Measurements from ENCODE around the gene ATP6V1F. TPM values are rescaled to one million over a fixed set of nuclear protein-coding genes. Genes with fewer than 3 reads are reported as not detected.

Gene ATP6V1F
- total RNA-seq, 3 donors from 2014 or later (not counting 1 experiment from before 2014, with no cell fraction given): 82.9 to 98.0 (median 94.3) TPM

GRCh38 chr7:128839751-128840177 lies 22.9 kb upstream of the ATP6V1F start:
- H3K9me3 Mint-ChIP-seq: no peaks in the 10 kb centered on the region
- peaks cover 3% of the 10 kb centered on the region for H3K4me1 ChIP-seq (ENCODE audit: control insufficient read depth, insufficient read depth, low read length)
- no peaks in the 10 kb centered on the region for H3K36me3 Mint-ChIP-seq
- DNase-seq (no peak), ATAC-seq (no peak)
- H3K36me3 ChIP-seq (ENCODE audit: control insufficient read depth, insufficient read depth, low read length): no peaks in the 10 kb centered on the region
- WGBS (ENCODE audit: insufficient coverage): 88% methylated on average over 12 of the region's 13 CpGs
- intact Hi-C loops (cut with micrococcal nuclease): loop anchor here (5.0 kb wide), 1 partner anchor 43 kb away; no protein-coding TSS in a partner anchor
- H3K4me3 ChIP-seq (ENCODE audit: low read length): no peak overlapping the region
- TF ChIP-seq, protein P1, sequence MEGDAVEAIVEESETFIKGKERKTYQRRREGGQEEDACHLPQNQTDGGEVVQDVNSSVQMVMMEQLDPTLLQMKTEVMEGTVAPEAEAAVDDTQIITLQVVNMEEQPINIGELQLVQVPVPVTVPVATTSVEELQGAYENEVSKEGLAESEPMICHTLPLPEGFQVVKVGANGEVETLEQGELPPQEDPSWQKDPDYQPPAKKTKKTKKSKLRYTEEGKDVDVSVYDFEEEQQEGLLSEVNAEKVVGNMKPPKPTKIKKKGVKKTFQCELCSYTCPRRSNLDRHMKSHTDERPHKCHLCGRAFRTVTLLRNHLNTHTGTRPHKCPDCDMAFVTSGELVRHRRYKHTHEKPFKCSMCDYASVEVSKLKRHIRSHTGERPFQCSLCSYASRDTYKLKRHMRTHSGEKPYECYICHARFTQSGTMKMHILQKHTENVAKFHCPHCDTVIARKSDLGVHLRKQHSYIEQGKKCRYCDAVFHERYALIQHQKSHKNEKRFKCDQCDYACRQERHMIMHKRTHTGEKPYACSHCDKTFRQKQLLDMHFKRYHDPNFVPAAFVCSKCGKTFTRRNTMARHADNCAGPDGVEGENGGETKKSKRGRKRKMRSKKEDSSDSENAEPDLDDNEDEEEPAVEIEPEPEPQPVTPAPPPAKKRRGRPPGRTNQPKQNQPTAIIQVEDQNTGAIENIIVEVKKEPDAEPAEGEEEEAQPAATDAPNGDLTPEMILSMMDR (IDR thresholded peaks at IDR 0.05): no peak
- no peak overlapping the region for H3K27ac Mint-ChIP-seq
- H3K9me3 ChIP-seq (ENCODE audit: control insufficient read depth, insufficient read depth, low read length): no peaks in the 10 kb centered on the region
- H3K4me1 Mint-ChIP-seq: no peaks in the 10 kb centered on the region
- no peaks in the 10 kb centered on the region for H3K27me3 Mint-ChIP-seq (ENCODE audit: low read depth in 2 of 2)
- H3K27me3 ChIP-seq (ENCODE audit: control insufficient read depth, insufficient read depth, low read length): no peaks in the 10 kb centered on the region
- H3K27ac ChIP-seq (ENCODE audit: low read length): no peak overlapping the region
- H3K4me3 Mint-ChIP-seq: no peak overlapping the region

- no peaks in the 10 kb centered on the region for H3K4me1 Mint-ChIP-seq
- no peaks in the 10 kb centered on the region for H3K36me3 ChIP-seq (ENCODE audit: control insufficient read depth, insufficient read depth, low read length)
- intact Hi-C loops (cut with micrococcal nuclease): loop anchor here (5.0 kb wide), 1 partner anchor 42 kb away; no protein-coding TSS in a partner anchor
- H3K4me3 ChIP-seq (ENCODE audit: low read length): no peak overlapping the region
- DNase-seq (no peak), ATAC-seq (no peak)
- H3K9me3 ChIP-seq (ENCODE audit: control insufficient read depth, insufficient read depth, low read length): no peaks in the 10 kb centered on the region
- H3K9me3 Mint-ChIP-seq: no peaks in the 10 kb centered on the region
- H3K27me3 ChIP-seq (ENCODE audit: control insufficient read depth, insufficient read depth, low read length): no peaks in the 10 kb centered on the region
- no peaks in the 10 kb centered on the region for H3K27me3 Mint-ChIP-seq (ENCODE audit: low read depth in 2 of 2)
- no peak overlapping the region for H3K27ac Mint-ChIP-seq
- H3K36me3 Mint-ChIP-seq: no peaks in the 10 kb centered on the region
- TF ChIP-seq, protein P1 (IDR thresholded peaks at IDR 0.05): no peak
- WGBS (ENCODE audit: insufficient coverage): 92% methylated on average over 23 of the region's 23 CpGs
- no peak overlapping the region for H3K27ac ChIP-seq (ENCODE audit: low read length)
- no peak overlapping the region for H3K4me3 Mint-ChIP-seq
- peaks cover 3% of the 10 kb centered on the region for H3K4me1 ChIP-seq (ENCODE audit: control insufficient read depth, insufficient read depth, low read length)
These were observed 22.1 kb upstream of the ATP6V1F start for GRCh38 chr7:128840326-128841170.

DNA sequence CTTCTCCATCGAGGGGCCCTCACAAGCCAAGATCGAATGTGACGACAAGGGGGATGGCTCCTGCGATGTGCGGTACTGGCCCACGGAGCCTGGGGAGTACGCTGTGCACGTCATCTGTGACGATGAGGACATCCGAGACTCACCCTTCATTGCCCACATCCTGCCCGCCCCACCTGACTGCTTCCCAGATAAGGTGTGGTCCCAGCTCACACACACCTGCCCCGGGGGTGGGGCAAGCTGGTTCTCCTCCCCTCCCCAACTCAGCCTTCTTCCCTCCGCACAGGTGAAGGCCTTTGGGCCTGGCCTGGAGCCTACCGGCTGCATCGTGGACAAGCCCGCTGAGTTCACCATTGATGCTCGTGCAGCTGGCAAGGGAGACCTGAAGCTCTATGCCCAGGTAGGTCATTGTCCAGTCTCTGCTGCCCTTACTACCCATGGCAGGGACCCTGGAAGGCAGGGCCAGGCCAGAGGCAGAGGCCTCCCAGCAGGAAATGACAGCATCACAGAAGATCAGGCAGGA lies 21.4 kb upstream of the ATP6V1F start:
- Histone ChIP-seq H3K27me3 (ENCODE audit: control insufficient read depth, insufficient read depth, low read length) (no peaks in the 10 kb centered on the region), H3K4me3 (ENCODE audit: low read length) (no peak overlapping the region), H3K9me3 (ENCODE audit: control insufficient read depth, insufficient read depth, low read length) (no peaks in the 10 kb centered on the region), H3K4me1 (ENCODE audit: control insufficient read depth, insufficient read depth, low read length) (peaks cover 3% of the 10 kb centered on the region), H3K36me3 (ENCODE audit: control insufficient read depth, insufficient read depth, low read length) (no peaks in the 10 kb centered on the region), H3K27ac (ENCODE audit: low read length) (no peak overlapping the region)
- ATAC-seq: no peak
- Mint-ChIP-seq H3K4me3 (no peak overlapping the region), H3K27ac (no peak overlapping the region), H3K9me3 (no peaks in the 10 kb centered on the region), H3K27me3 (ENCODE audit: low read depth in 2 of 2) (no peaks in the 10 kb centered on the region), H3K36me3 (no peaks in the 10 kb centered on the region), H3K4me1 (no peaks in the 10 kb centered on the region)
- intact Hi-C loops (cut with micrococcal nuclease): loop anchor here (5.0 kb wide), 1 partner anchor 41 kb away; no protein-coding TSS in a partner anchor
- DNase-seq: no peak
- TF ChIP-seq, protein P1 (IDR thresholded peaks at IDR 0.05): no peak
- 84% methylated on average over 17 of the region's 17 CpGs for WGBS (ENCODE audit: insufficient coverage)
